HepG2 (cell line): ENCODE data around the gene CKAP2L. TPM values are rescaled to one million over a fixed set of nuclear protein-coding genes. Genes with fewer than 3 reads are reported as not detected.
A peak's percentile ranks its signal among the peaks of the same experiment; 100 is the strongest.

Experiments
- AHDC1 ChIP-seq: sonication (generic); formaldehyde crosslinking; IDR thresholded peaks from 2 replicates; pipeline ENCODE4 v1.5.1; 2020; ENCODE audit warnings: mild to moderate bottlenecking, missing genetic modification reagents, borderline replicate concordance
- CERS6 ChIP-seq: sonication (generic); formaldehyde crosslinking; IDR thresholded peaks from 2 replicates; pipeline ENCODE4 v1.5.0; 2020; ENCODE audit warnings: missing genetic modification reagents
- CREM ChIP-seq, 2 experiments: sonication (generic) in 1 of 2; formaldehyde crosslinking in 1 of 2; IDR thresholded peaks; 2 replicates each; pipeline versions ENCODE4 v1.4.0 to v1.6.1; 2016 to 2020; ENCODE audit warnings: antibody characterized with exemption in 1 of 2, mild to moderate bottlenecking in 1 of 2, missing genetic modification reagents in 1 of 2
- DDIT3 ChIP-seq: sonication (generic); formaldehyde crosslinking; IDR thresholded peaks from 2 replicates; pipeline ENCODE4 v1.4.0; 2020; ENCODE audit warnings: mild to moderate bottlenecking, missing genetic modification reagents
- DR1 ChIP-seq: sonication (generic); formaldehyde crosslinking; IDR thresholded peaks from 2 replicates; pipeline ENCODE4 v1.8.0; 2021; ENCODE audit warnings: mild to moderate bottlenecking, missing genetic modification reagents, inconsistent platforms
- E2F1 ChIP-seq: sonication (generic); formaldehyde crosslinking; IDR thresholded peaks from 2 replicates; pipeline ENCODE4 v1.5.0; 2020; ENCODE audit warnings: missing genetic modification reagents
- PHF8 ChIP-seq: sonication (generic); formaldehyde crosslinking; IDR thresholded peaks from 2 replicates; pipeline ENCODE4 v1.5.0; 2020; ENCODE audit warnings: missing genetic modification reagents
- SOX13 ChIP-seq, 3 experiments: fragments of 450-650 bp in 1 of 3; sonication (generic) in 1 of 3; formaldehyde crosslinking in 1 of 3; IDR thresholded peaks in 2 of 3; conservative IDR thresholded peaks in 1 of 3; 2 replicates each; pipeline versions ENCODE4 v1.5.0 to v1.6.1; 2016 to 2020; ENCODE audit warnings: antibody characterized with exemption in 1 of 3, mild to moderate bottlenecking in 1 of 3, missing compliant biosample characterization in 1 of 3, missing genetic modification reagents in 1 of 3, moderate library complexity in 1 of 3
- TBX2 ChIP-seq: sonication (generic); formaldehyde crosslinking; IDR thresholded peaks from 2 replicates; pipeline ENCODE4 v1.5.0; 2020; ENCODE audit warnings: missing genetic modification reagents, mild to moderate bottlenecking, borderline replicate concordance
- ZNF546 ChIP-seq: sonication (generic); formaldehyde crosslinking; conservative IDR thresholded peaks from 2 replicates; pipeline ENCODE4 v1.8.1; 2023; ENCODE audit warnings: mild to moderate bottlenecking, missing genetic modification reagents
- ZNF670 ChIP-seq: sonication (generic); formaldehyde crosslinking; IDR thresholded peaks from 2 replicates; pipeline ENCODE4 v1.8.0; 2022; ENCODE audit warnings: mild to moderate bottlenecking, missing genetic modification reagents, borderline replicate concordance
- ZNF691 ChIP-seq: sonication (generic); formaldehyde crosslinking; IDR thresholded peaks from 2 replicates; pipeline ENCODE4 v1.4.0; 2020; ENCODE audit warnings: missing genetic modification reagents, low read depth, mild to moderate bottlenecking, borderline replicate concordance
- polyA plus RNA-seq, 8 experiments: library from polyadenylated mRNA; depleted of rRNA in 3 of 8; stranded (reverse) in 7 of 8; unstranded in 1 of 8; fragments of >200 nt; fragmentation: Illumina TruSeq in 4 of 8; extraction: Trizol in 4 of 8; gene quantifications; 2 replicates each; pipeline versions ENCODE4 v1.2.1 to v1.2.3, GENCODE V29; 2011 to 2016; ENCODE audit warnings: low read depth in 4 of 8, missing spikeins in 1 of 8, mixed read lengths in 1 of 8; ENCODE audit not compliant: insufficient read depth in 1 of 8
- total RNA-seq, 5 experiments: library from RNA; depleted of rRNA; stranded (reverse); fragments of >200 nt; fragmentation: Illumina TruSeq; extraction: Trizol; gene quantifications; 2 replicates each; pipeline ENCODE4 v1.2.3, GENCODE V29; 2016; ENCODE audit warnings: low read depth in 1 of 5

Gene CKAP2L
- total and polyA plus RNA-seq, 2 of the 13 experiments (the other 11 are each of a cell fraction or from before 2014, with no cell fraction given): 7.1 to 9.5 TPM

- TF ChIP-seq AHDC1 (CRISPR knock-in tag): peak; percentile 92
- no peak for TF ChIP-seq DDIT3
- TF ChIP-seq SOX13 (IDR thresholded peaks at IDR 0.05): no peak
- peak in 1 of 2 experiments; percentile 65; a peak in 1 of 4 replicates for TF ChIP-seq SOX13 (CRISPR knock-in tag; conservative IDR thresholded peaks at IDR 0.05 in 1 of 2, IDR thresholded peaks at IDR 0.05 in 1 of 2)
- peak; percentile 82 for TF ChIP-seq TBX2 (CRISPR knock-in tag)
- TF ChIP-seq PHF8: no peak
- no peak for TF ChIP-seq E2F1 (CRISPR knock-in tag)
- no peak for TF ChIP-seq DR1
- TF ChIP-seq ZNF546: 0 out of 2 replicates have a peak, but pooled peaks have one; percentile 34
- TF ChIP-seq CERS6 (CRISPR knock-in tag): no peak
- TF ChIP-seq CREM (IDR thresholded peaks at IDR 0.05): peak; percentile 59
- no peak for TF ChIP-seq CREM (CRISPR knock-in tag; IDR thresholded peaks at IDR 0.05)
- no peak for TF ChIP-seq ZNF670 (CRISPR knock-in tag)
- no peak for TF ChIP-seq ZNF691 (CRISPR knock-in tag)
Measured at GRCh38 chr2:112803691-112804521, 39.5 kb upstream of the CKAP2L start (continued).
